ENCODE data around the gene HSPA1A.

Gene HSPA1A

GRCh38 chr6:31768363-31769257, 46.7 kb upstream of the HSPA1A start:
- Histone ChIP-seq H3K9me3 (ENCODE audit: severe bottlenecking) (no peaks in the 10 kb centered on the region), H3K4me3 (ENCODE audit: severe bottlenecking) (no peak overlapping the region), H3K4me1 (ENCODE audit: insufficient read depth, poor library complexity, severe bottlenecking) (no peaks in the 10 kb centered on the region), H3K27me3 (ENCODE audit: insufficient read depth, poor library complexity, severe bottlenecking) (no peaks in the 10 kb centered on the region), H3K27ac (ENCODE audit: poor library complexity, severe bottlenecking) (no peak overlapping the region), H3K36me3 (ENCODE audit: low read depth) (no peaks in the 10 kb centered on the region)
- DNase-seq (ENCODE audit: low spot score) (no peak), ATAC-seq (ENCODE audit: low read depth) (no peak)
- TF ChIP-seq CTCF (IDR thresholded peaks at IDR 0.05; ENCODE audit: poor library complexity, severe bottlenecking) = no peak

- no peaks in the 10 kb centered on the region for H3K27me3 ChIP-seq (ENCODE audit: insufficient read depth, poor library complexity, severe bottlenecking)
- H3K27ac ChIP-seq (ENCODE audit: poor library complexity, severe bottlenecking) = no peak overlapping the region
- no peak overlapping the region for H3K4me3 ChIP-seq (ENCODE audit: severe bottlenecking)
- TF ChIP-seq CTCF (IDR thresholded peaks at IDR 0.05; ENCODE audit: poor library complexity, severe bottlenecking) = peak; percentile 75
- ATAC-seq (ENCODE audit: low read depth) = peak; percentile 66
- no peak for DNase-seq (ENCODE audit: low spot score)
- H3K36me3 ChIP-seq (ENCODE audit: low read depth) = no peaks in the 10 kb centered on the region
- no peaks in the 10 kb centered on the region for H3K9me3 ChIP-seq (ENCODE audit: severe bottlenecking)
- no peaks in the 10 kb centered on the region for H3K4me1 ChIP-seq (ENCODE audit: insufficient read depth, poor library complexity, severe bottlenecking)
These were observed 45.5 kb upstream of the HSPA1A start for GRCh38 chr6:31769684-31770371.

GRCh38 chr6:31770860-31771259, 44.5 kb upstream of the HSPA1A start:
- H3K27ac ChIP-seq (ENCODE audit: poor library complexity, severe bottlenecking) = no peak overlapping the region
- DNase-seq (ENCODE audit: low spot score) = no peak
- peaks cover 7% of the 10 kb centered on the region for H3K4me1 ChIP-seq (ENCODE audit: insufficient read depth, poor library complexity, severe bottlenecking)
- no peak for ATAC-seq (ENCODE audit: low read depth)
- no peak overlapping the region for H3K4me3 ChIP-seq (ENCODE audit: severe bottlenecking)
- H3K36me3 ChIP-seq (ENCODE audit: low read depth) = no peaks in the 10 kb centered on the region
- no peak for TF ChIP-seq CTCF (IDR thresholded peaks at IDR 0.05; ENCODE audit: poor library complexity, severe bottlenecking)
- no peaks in the 10 kb centered on the region for H3K9me3 ChIP-seq (ENCODE audit: severe bottlenecking)
- no peaks in the 10 kb centered on the region for H3K27me3 ChIP-seq (ENCODE audit: insufficient read depth, poor library complexity, severe bottlenecking)

- Histone ChIP-seq H3K27ac (ENCODE audit: poor library complexity, severe bottlenecking) (no peak overlapping the region), H3K4me3 (ENCODE audit: severe bottlenecking) (no peak overlapping the region), H3K4me1 (ENCODE audit: insufficient read depth, poor library complexity, severe bottlenecking) (peaks cover 16% of the 10 kb centered on the region), H3K27me3 (ENCODE audit: insufficient read depth, poor library complexity, severe bottlenecking) (no peaks in the 10 kb centered on the region), H3K36me3 (ENCODE audit: low read depth) (no peaks in the 10 kb centered on the region), H3K9me3 (ENCODE audit: severe bottlenecking) (no peaks in the 10 kb centered on the region)
- DNase-seq (ENCODE audit: low spot score) (no peak), ATAC-seq (ENCODE audit: low read depth) (no peak)
- TF ChIP-seq CTCF (IDR thresholded peaks at IDR 0.05; ENCODE audit: poor library complexity, severe bottlenecking) = no peak
These were observed 43.4 kb upstream of the HSPA1A start for GRCh38 chr6:31771992-31772358.
